ENCODE results near the gene EPB41. TPM values are rescaled to one million over a fixed set of nuclear protein-coding genes. Genes with fewer than 3 reads are reported as not detected.
A peak's percentile ranks its signal among the peaks of the same experiment; 100 is the strongest.

Gene EPB41
- total and polyA plus RNA-seq, 9 of the 15 experiments (the other 6 are each of a cell fraction or from before 2014, with no cell fraction given), result 3.7 to 213 (median 141) TPM

DNA sequence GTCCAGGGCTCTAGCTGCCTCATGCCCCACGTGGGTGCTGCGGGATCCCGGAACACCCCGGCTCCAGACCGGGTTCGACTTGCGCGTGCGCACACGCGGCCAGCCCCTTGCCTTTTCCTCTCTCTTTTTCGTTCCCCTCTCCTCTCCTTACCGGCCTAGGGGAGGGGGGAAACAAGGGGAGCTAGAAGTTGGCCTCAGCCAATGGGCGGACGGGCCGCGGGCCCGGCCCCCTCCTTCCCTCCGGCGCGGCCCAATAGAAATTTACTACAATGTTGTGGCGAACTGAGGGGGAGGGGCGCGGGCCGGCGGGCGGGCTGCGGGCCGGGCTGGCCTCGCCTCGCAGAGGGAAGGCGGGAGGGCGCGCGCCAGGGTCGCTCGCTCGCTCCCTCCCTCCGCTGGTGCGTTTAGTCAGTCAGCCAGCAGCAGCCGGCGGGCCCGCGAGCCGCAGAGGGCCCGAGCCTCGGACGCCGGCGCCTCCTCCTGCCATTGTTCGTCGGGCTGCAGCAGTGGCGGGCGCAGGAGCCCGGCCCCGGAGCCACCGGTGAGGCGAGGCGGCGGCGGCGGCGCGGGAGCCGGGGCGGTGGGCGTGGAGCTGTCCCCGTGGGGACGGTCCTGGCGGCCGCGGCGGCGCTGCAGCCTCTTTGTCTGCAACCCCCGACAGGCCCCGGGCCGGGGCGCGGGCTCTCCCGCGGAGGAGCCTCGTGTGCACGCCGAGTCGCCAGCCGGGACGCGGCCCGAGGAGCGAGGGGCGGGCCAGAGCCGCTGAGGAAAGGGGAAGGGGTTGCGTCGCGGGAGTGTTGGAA is at the start of gene EPB41 (continued):
- TF ChIP-seq CLOCK (CRISPR knock-in tag; IDR thresholded peaks at IDR 0.05; ENCODE audit: borderline replicate concordance) (no peak), CHD4 (IDR thresholded peaks at IDR 0.05; ENCODE audit: insufficient read depth, insufficient replicate concordance, low read depth, low read length, poor library complexity, severe bottlenecking) (no peak), TEAD1 (CRISPR knock-in tag; IDR thresholded peaks at IDR 0.05) (peak in 1 of 2 experiments; percentile 70; a peak in 2 of 4 replicates), FOXA1 (IDR thresholded peaks at IDR 0.05; ENCODE audit: borderline replicate concordance) (no peak), HLTF (IDR thresholded peaks at IDR 0.05) (no peak), GABPB1 (CRISPR knock-in tag; IDR thresholded peaks at IDR 0.05) (peak; percentile 53; the same call in 1 of the 2 replicates), NFE2L1 (tag; IDR thresholded peaks at IDR 0.05; ENCODE audit: borderline replicate concordance, low read depth) (no peak), ZNF778 (CRISPR knock-in tag; IDR thresholded peaks at IDR 0.05) (no peak), ZBTB17 (CRISPR knock-in tag; IDR thresholded peaks at IDR 0.05) (peak; percentile 70; the same call in 1 of the 2 replicates), STAG1 (CRISPR knock-in tag; IDR thresholded peaks at IDR 0.05; ENCODE audit: borderline replicate concordance) (no peak), SMARCE1 (IDR thresholded peaks at IDR 0.05) (no peak), CBFB (CRISPR knock-in tag; IDR thresholded peaks at IDR 0.05) (no peak), ZNF707 (CRISPR knock-in tag; conservative IDR thresholded peaks at IDR 0.05) (no peak), FIP1L1 (IDR thresholded peaks at IDR 0.05; ENCODE audit: low read depth, low read length, poor library complexity, severe bottlenecking) (no peak), ZNF764 (CRISPR knock-in tag; IDR thresholded peaks at IDR 0.05; ENCODE audit: low read depth) (no peak), MBD2 (IDR thresholded peaks at IDR 0.05; ENCODE audit: borderline replicate concordance, low read depth) (no peak), MAFF (IDR thresholded peaks at IDR 0.05; ENCODE audit: low read length) (no peak), NR3C1 (CRISPR knock-in tag; IDR thresholded peaks at IDR 0.05) (peak; percentile 63; the same call in 1 of the 2 replicates)
- TF ChIP-seq, protein P1, sequence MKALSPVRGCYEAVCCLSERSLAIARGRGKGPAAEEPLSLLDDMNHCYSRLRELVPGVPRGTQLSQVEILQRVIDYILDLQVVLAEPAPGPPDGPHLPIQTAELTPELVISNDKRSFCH (CRISPR knock-in tag; IDR thresholded peaks at IDR 0.05), result no peak
- TF ChIP-seq, protein P1 (tag; IDR thresholded peaks at IDR 0.05), result peak; percentile 69
- TF ChIP-seq, protein P2, sequence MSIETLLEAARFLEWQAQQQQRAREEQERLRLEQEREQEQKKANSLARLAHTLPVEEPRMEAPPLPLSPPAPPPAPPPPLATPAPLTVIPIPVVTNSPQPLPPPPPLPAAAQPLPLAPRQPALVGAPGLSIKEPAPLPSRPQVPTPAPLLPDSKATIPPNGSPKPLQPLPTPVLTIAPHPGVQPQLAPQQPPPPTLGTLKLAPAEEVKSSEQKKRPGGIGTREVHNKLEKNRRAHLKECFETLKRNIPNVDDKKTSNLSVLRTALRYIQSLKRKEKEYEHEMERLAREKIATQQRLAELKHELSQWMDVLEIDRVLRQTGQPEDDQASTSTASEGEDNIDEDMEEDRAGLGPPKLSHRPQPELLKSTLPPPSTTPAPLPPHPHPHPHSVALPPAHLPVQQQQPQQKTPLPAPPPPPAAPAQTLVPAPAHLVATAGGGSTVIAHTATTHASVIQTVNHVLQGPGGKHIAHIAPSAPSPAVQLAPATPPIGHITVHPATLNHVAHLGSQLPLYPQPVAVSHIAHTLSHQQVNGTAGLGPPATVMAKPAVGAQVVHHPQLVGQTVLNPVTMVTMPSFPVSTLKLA (conservative IDR thresholded peaks at IDR 0.05), result peak; percentile 94 to 97
- TF ChIP-seq, protein P3, sequence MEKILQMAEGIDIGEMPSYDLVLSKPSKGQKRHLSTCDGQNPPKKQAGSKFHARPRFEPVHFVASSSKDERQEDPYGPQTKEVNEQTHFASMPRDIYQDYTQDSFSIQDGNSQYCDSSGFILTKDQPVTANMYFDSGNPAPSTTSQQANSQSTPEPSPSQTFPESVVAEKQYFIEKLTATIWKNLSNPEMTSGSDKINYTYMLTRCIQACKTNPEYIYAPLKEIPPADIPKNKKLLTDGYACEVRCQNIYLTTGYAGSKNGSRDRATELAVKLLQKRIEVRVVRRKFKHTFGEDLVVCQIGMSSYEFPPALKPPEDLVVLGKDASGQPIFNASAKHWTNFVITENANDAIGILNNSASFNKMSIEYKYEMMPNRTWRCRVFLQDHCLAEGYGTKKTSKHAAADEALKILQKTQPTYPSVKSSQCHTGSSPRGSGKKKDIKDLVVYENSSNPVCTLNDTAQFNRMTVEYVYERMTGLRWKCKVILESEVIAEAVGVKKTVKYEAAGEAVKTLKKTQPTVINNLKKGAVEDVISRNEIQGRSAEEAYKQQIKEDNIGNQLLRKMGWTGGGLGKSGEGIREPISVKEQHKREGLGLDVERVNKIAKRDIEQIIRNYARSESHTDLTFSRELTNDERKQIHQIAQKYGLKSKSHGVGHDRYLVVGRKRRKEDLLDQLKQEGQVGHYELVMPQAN (IDR thresholded peaks at IDR 0.05; ENCODE audit: borderline replicate concordance), result peak; percentile 94; the same call in 1 of the 2 replicates
